HG03460 (cell line): ENCODE data around the gene PRADC1.
"Not testable (repeated sequence)": the region's sequence is repeated elsewhere in the genome, so short reads cannot be mapped to it uniquely, and the experiment has no call there.

Experiments used
- ATAC-seq: cut with Tn5 transposase; IDR thresholded peaks from one replicate; pipeline ENCODE4 v1.9.1; 2021; ENCODE audit not compliant: unreplicated experiment

PRADC1 gene

DNA sequence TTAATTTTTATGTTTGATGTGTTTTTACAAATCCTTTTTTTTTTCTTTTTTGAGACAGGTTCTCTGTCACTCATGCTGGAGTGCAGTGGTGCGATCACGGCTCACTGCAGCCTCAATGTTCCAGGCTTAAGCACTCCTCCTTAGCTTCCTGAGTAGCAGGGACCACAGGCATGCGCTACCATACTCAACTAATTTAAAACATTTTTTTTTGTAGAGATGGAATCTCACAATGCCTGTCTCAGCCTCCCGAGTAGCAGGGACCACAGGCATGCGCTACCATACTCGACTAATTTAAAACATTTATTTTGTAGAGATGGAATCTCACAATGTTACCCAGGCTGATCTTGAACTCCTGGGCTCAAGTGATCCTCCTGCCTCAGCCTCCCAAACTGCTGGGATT, 27.4 kb downstream of the PRADC1 start:
- ATAC-seq = no peak

GRCh38 chr2:73203055-73203681, 29.9 kb downstream of the PRADC1 start:
- ATAC-seq = no peak

- ATAC-seq = no peak
Measured at GRCh38 chr2:73202156-73203054, 30.6 kb downstream of the PRADC1 start, which contains the start of gene NOTO. TSS of gene NOTO (plus strand) at chr2:73202574. CDS start at chr2:73202667, 93 bp downstream.

DNA sequence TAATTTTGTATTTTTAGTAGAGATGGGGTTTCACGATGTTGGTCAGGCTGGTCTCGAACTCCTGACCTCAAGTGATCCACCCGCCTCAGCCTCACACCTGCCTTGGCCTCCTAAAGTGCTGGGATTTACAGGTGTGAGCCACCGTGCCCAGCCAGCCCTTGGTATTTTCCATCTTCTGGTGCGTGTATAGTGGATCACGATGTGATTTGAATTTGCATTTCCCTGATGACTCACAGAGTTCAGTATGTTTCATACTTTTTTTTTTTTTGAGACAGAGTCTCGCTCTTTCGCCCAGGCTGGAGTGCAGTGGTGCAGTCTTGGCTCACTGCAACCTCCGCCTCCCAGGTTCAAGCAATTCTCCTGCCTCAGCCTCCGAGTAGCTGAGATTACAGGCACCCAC, 32.8 kb downstream of the PRADC1 start:
- ATAC-seq = not testable (repeated sequence)

- ATAC-seq = no peak
Measured at GRCh38 chr2:73197579-73197978, 35.5 kb downstream of the PRADC1 start.

DNA sequence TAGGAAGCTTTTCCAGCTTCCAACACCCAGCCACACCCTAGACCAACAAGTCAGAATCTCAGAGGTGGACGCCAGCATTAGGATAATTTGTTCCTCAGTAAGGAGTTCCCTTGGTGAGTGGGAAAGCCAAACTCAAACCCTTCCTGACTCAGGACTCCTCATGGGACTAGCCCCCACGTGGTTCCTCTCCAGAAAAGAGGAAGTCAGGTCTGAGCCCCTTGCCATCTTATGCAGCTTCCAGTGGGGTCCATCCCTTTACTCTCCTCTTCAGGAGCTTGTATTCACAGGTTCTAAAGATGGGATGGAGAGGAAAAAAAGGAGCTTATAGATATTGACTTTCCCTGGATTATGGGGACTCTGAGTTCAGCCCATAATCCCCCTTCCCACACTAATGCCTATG, 45.5 kb downstream of the PRADC1 start:
- ATAC-seq = no peak

DNA sequence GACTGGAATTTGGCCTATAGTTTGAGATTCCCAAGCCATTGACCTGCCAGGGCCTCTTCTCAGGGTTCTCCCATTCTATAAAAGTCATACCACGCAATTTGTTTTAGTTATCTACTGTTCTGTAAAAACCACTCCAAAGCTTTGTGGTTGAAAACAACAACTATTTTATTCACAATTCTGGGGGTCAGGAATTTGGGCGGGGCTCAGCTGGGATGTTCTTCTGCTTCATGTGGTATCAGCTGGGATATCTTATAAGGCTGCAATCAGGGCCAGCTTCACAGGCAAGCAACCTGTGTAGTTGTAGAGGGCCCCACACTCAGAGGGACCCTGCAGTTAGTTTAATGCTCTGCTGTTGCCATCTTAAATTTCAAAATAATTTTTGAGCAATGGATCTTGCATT, 47.1 kb downstream of the PRADC1 start:
- ATAC-seq = no peak
